ENCODE measurements around the gene ENTREP1.

- no peak for TF ChIP-seq POLR2AphosphoS5 (IDR thresholded peaks at IDR 0.05; ENCODE audit: low read depth, low read length)
- no peak for TF ChIP-seq POLR2A (IDR thresholded peaks at IDR 0.05; ENCODE audit: low read depth, low read length)
These were observed 42.0 kb upstream of the ENTREP1 start for GRCh38 chr9:69283003-69283402.

Measured in GM12892 (cell line).